C4-2B (cell line): ENCODE measurements around the gene OR5D18.

ENCODE experiments used
- ZFX ChIP-seq: fragments of 450-650 bp; IDR thresholded peaks from 2 replicates; pipeline ENCODE4 v1.6.1; 2017
- TF ChIP-seq, protein P1 (sequence below): fragments of 450-650 bp; conservative IDR thresholded peaks from 2 replicates; pipeline ENCODE4 v1.5.1; 2017; ENCODE audit warnings: mild to moderate bottlenecking

DNA sequence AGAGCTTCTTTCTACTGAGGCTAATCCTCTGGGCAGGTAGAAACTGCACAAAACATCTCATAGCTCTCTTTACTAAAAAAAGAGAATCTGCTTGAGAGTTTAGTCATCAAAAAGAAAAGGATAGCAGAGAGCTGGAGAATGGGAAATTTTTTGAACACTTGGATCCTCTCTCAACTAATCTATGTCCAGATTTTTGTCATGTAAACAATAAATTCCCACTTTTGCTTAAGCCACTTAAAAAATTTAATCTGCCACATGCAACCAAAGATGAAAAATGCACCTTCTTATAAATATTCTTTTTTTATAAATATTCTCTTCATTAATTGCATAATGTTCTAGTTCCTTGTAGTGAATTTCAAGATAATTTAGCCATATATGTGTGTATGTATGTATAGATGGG lies 29.6 kb downstream of the OR5D18 start:
- TF ChIP-seq, protein P1, sequence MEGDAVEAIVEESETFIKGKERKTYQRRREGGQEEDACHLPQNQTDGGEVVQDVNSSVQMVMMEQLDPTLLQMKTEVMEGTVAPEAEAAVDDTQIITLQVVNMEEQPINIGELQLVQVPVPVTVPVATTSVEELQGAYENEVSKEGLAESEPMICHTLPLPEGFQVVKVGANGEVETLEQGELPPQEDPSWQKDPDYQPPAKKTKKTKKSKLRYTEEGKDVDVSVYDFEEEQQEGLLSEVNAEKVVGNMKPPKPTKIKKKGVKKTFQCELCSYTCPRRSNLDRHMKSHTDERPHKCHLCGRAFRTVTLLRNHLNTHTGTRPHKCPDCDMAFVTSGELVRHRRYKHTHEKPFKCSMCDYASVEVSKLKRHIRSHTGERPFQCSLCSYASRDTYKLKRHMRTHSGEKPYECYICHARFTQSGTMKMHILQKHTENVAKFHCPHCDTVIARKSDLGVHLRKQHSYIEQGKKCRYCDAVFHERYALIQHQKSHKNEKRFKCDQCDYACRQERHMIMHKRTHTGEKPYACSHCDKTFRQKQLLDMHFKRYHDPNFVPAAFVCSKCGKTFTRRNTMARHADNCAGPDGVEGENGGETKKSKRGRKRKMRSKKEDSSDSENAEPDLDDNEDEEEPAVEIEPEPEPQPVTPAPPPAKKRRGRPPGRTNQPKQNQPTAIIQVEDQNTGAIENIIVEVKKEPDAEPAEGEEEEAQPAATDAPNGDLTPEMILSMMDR = no peak
- TF ChIP-seq ZFX = no peak
